HG02840 (cell line): ENCODE data around the gene KIAA1671.

Experiments used
- ATAC-seq: cut with Tn5 transposase; IDR thresholded peaks from one replicate; pipeline ENCODE4 v1.9.1; 2021; ENCODE audit warnings: mild to moderate bottlenecking, moderate library complexity, moderate number of reproducible peaks; ENCODE audit not compliant: unreplicated experiment, low FRiP score

The KIAA1671 gene

DNA sequence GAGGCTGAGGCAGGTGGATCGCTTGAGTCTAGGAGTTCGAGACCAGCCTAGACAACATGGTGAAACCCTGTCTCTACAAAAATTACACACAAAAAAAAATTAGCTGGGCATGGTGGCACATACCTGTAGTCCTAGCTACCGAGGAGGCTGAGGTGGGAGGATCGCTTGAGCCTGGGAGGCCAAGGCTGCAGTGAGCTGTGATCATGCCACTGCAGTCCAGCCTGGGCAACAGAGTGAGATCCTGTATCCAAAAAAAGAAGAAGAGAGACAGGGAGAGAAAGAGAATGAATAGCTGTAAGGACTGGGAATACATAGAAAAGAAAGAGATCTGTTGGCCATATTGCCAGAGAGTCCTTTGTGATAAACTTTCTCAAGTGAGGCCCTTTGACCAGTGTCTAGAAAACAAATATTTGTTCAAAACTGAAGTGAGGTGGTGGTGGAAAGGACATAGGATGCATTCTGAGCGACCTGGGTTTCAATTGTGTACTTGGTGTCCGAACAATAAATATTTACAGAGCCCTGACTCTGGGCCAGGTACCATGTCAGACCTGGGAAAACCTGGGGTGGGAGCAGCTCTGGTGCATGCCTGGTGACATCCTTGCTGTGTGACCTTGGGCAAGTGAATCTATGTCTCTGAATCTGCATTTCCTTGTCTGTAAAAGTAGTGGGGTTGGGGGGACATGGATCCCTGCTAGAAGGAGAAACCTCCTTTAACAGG, 157.5 kb downstream of the KIAA1671 start:
- ATAC-seq: no peak

DNA sequence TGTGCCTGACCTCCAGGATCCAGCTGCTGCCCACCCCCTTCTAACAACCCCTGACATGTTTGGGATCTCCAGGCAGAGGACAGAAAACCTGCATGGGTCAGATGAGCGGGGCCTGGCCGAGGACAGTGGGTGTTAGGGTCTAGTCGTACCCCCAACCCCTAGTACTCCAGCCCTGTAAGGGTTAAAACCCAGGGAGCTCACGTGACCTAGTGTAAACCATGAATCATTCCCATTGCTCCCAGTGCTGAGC, 158.0 kb downstream of the KIAA1671 start:
- ATAC-seq: no peak

DNA sequence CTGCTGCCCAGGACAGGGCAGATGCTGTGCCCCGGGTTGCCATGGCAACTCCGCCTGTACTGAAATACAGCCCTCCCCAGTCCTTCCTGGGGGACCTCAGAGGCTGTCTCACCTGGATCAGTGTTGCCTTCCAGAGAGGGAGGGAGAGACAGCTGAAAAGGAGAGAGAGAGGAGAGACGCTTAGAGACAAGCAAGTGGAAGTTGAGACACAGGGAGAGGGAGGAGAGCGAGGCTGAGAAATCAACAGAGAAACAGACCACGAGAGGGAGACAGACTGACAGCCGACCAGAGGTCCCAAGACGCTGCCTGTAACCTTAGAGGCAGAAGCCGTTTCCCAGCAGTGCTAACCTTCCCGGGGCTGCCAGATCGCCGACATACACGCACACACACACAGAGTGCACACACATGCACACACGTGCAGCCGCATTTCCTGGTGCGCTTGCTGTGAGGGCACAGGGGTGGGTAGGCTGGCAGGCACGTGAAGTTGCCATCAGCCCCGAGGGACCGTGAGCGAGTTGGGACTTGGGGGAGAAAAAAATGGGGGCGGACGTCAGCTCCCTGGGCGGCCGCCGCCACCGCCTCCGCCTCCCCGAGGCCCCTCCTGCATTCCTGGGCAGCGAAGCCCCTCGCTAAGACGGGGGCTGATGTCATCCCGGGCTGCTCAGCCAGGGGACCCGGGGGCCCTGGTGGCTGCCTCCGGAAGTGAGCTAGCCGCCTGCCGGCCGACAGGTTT, 158.5 kb downstream of the KIAA1671 start:
- no peak for ATAC-seq

DNA sequence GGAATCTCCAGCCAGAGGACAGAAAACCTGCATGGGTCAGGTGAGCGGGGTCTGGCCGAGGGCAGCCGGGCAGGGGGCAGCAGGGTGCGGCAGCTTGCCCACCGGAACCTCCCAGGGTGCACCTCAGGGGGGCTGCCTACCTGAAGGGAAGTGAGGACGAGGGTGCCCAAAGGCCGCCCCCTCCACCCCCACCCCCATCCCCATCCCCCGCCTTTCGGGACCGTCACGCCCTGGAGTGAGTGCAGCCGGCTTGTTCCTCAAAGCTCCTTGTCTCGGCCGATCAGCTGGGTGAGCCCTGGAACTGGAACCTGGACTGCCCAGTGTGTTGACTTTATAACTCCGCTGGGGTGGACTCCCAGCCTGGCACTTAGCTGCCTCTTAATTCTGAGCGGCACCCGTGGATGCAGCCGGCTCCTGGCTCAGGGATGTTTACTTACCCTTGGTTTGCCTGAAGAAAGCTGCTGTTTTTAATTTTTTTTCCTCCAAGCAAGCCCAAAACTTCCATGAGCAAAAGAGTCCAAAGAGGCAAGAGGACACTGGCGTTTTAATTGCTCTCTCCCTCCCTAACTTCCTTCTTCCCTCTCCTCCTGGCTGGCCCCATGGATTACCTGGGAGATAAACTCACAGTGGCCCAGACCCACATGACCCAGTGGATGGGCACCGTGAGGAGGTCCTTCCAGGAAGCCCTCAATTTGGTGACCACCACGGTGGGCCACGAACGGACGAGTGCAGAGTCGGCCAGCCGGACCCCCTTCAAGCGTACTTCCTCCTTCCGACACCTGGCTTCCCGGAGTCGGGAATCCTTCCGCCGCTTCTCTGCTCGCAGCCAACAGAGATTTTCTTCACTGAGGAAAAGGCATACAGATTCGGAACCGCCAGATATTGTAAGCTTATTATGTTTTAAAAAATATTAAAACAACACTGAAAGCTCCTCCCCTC, 159.3 kb downstream of the KIAA1671 start:
- no peak for ATAC-seq

DNA sequence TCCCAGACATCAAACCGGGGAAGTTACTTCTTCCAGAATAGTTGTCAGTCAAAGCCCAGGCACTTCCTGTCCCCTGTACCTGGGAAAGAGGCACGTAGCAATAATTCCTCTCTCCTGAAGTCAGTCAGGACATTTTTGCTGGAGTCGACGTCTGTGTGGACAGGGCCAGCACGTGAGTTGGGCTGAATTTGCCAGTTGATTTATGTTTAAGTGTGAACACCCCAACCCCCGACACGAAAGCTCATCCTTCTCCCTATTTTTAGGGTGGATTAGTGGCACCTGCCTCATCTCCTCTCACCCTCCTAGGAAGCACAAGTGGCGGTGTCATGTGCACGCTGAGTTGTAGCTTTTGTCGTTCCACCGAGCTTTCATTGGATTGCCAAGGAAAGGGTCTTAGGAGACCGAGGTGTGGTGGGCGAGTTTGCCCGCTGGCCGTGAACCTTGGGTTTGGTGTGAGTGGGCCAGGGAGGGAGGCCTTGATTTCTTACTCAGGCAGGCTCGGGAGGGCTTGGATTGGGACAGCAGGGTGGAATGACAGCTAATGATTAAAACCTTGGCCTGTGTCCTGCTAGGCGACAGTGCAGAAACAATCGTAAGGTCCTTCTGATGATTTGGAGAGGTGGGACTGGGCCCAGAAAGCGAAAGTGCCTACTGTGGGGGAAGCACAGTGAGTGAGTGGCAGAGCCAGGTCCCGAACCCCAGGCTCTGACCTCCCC, 160.2 kb downstream of the KIAA1671 start:
- ATAC-seq: no peak

- ATAC-seq: no peak
Observed at GRCh38 chr22:25113316-25113721, 160.8 kb downstream of the KIAA1671 start.

DNA sequence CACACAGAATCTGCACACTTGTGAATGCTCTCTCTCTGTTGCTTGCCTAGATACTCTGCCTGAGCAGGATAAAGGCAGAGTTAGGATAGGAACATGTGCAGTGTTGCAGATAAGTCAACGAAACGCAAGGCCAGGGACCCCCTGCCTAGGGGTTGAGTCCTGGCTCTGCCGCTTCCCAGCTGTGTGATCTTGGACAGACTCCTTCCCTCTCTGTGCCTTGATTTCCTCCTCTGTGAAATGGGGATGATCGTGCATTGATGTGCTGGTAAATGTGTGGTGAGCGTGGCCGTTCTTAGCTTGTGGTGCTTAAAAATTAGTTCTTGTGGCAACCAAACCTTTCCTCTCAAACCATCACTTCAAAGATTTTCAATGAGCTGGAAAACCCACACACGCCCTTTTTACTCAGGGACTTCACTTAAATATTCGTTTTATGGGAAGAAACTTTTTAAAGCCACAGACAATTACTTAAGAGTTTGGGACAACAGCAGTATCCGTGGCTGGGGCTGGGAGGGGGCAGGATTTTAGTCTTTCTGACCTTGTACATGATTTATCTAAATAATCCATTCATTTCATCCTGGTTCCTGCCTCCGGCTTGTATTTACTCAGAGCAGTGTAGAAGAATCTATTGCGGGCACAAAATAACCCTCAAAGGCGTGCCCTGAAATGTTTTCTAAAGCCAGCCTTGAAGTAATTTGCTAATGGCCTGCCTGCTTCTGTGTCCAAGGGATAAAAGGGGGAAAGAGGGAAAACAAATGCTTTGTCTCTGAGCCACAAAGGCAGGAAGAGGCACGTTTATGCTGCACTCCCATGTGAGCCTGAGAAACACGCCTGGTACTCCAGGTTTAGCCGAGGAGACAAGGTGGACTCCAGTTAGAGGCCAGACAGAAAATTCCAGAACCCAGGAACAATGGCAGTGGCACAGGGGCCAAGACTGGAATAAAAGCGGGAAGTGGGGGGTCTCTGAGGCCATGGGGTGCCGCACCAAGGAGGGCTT, 162.2 kb downstream of the KIAA1671 start:
- ATAC-seq: no peak

- ATAC-seq: no peak
Observed at GRCh38 chr22:25119609-25120008, 167.1 kb downstream of the KIAA1671 start.

DNA sequence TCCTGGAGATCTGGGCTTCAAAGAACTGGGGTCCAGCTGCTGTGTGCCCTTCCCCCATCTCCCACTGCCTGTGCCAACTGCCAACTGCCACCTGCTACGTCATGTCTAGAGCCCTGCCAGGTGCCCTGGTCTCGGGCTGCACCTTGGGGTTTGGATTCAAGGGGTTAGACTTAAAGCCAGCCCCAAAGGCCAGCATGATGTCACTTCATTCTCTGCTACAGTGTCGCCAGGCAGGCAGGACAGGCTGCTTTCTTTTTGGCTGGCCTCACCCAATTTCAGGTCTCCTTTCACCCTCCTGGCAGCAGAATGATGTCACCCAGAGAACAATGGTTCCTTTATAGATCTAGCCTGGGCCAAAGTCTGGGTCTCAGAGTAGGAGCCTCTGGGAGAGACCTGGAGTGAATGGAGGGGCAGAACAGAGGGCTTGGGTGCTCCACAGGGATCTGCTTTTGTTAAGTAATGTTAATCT, 167.6 kb downstream of the KIAA1671 start:
- ATAC-seq: no peak

GRCh38 chr22:25120761-25121212, 168.3 kb downstream of the KIAA1671 start:
- no peak for ATAC-seq

DNA sequence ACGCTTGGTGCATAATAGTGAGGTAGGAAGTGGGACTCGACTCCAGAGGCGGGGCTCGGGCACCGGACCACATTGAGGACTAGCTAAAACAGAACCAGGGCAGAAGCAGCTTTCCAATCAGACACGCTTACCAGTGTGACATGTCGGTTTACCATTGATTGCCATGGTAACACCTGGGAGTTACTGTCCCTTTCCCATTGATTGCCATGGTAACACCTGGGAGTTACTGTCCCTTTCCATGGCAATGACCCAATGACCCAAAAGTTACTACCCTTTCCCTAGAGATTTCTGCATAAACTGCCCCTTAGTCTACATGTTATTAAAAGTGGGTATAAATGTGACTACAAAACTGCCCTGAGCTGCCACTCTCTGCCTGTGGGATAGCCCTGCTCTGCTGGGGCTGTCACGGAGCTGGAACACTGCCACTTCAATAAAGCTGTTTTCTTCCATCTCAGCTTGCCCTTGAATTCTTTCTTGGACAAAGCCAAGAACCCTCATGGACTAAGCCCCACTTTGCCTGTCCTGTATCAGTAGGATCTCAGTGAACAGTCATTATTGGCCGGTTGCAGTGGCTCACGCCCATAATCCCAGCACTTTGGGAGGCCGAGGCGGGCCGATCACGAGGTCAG, 169.7 kb downstream of the KIAA1671 start:
- no peak for ATAC-seq

DNA sequence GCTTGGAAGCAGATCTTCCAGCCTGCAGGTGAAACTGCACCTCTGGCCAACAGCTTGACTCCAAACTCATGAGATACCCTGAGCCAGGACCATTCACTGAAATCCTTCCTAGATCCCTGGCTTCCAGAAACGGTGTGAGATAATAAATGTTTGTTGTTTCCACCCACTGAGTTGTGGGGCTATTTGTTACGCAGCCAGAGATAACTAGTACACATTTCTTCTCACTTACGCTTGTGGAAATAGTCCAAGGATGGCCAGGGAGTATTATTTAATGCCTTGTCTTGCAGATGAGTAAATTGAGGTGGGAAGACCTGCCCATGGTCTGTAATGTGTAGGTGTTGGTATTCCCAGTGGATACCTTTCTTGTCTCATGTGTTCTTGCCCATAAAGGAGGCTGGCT, 171.2 kb downstream of the KIAA1671 start:
- ATAC-seq: no peak

GRCh38 chr22:25125693-25126357, 173.3 kb downstream of the KIAA1671 start:
- ATAC-seq: no peak

- ATAC-seq: no peak
Observed at GRCh38 chr22:25126510-25126909, 174.0 kb downstream of the KIAA1671 start.

- ATAC-seq: no peak
Observed at GRCh38 chr22:25127318-25127717, 174.8 kb downstream of the KIAA1671 start.

- ATAC-seq: no peak
Observed at GRCh38 chr22:25130462-25130861, 177.9 kb downstream of the KIAA1671 start.

- ATAC-seq: no peak
Observed at GRCh38 chr22:25131198-25131887, 178.8 kb downstream of the KIAA1671 start.

DNA sequence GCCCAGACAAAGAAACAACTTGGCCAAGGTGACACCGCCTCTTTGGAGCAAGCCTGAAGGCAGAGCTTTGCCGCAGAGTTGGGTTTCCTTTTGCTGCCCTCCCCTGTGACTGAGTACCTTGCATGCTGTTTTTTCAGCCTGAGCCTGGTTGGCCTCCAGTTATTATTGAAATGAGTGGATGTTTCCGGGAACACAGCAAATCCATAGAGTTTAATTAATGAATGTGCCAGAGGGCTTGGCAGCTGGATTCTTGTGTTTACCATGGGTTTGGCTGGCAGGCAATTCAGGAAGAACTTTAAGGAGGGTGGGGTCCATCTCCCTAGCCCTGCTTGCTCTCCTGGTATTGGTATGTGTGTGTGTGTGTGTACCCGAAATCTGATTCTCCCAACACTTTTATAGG, 181.5 kb downstream of the KIAA1671 start:
- ATAC-seq: no peak
